Smooth muscle cell (in vitro differentiated cells): Measurements from ENCODE around the gene BMI1. TPM values are rescaled to one million over a fixed set of nuclear protein-coding genes. Genes with fewer than 3 reads are reported as not detected.

ENCODE experiments used
- DNase-seq: peaks from one replicate; lab custom pipeline; 2025; ENCODE audit not compliant: unreplicated experiment; lab: John Stamatoyannopoulos, UW
- H2AFZ ChIP-seq: fragments of 200-600 bp; sonication (generic); 2 replicates; pipeline ENCODE4 v1.6.0; 2016; ENCODE audit warnings: antibody characterized with exemption, low read depth, mild to moderate bottlenecking
- H3F3A ChIP-seq: fragments of 200-600 bp; sonication (generic); 2 replicates; pipeline ENCODE4 v1.6.0; 2017; ENCODE audit warnings: antibody characterized with exemption, low read depth
- H3K27ac ChIP-seq: fragments of 200-600 bp; sonication (generic); 2 replicates; pipeline ENCODE4 v1.5.1; 2016; ENCODE audit warnings: low read depth, mild to moderate bottlenecking
- H3K27me3 ChIP-seq: fragments of 200-600 bp; sonication (generic); 2 replicates; pipeline ENCODE4 v1.6.1; 2016; ENCODE audit warnings: low read depth, mild to moderate bottlenecking
- H3K36me3 ChIP-seq: fragments of 200-600 bp; sonication (generic); 2 replicates; pipeline ENCODE4 v1.5.1; 2016; ENCODE audit warnings: low read depth
- H3K4me1 ChIP-seq: fragments of 200-600 bp; sonication (generic); 2 replicates; pipeline ENCODE4 v1.5.1; 2016; ENCODE audit warnings: low read depth
- H3K4me2 ChIP-seq: fragments of 200-600 bp; sonication (generic); 2 replicates; pipeline ENCODE4 v1.6.0; 2016; ENCODE audit warnings: mild to moderate bottlenecking
- H3K4me3 ChIP-seq: fragments of 200-600 bp; sonication (generic); 2 replicates; pipeline ENCODE4 v1.5.1; 2016; ENCODE audit warnings: mild to moderate bottlenecking
- H3K79me2 ChIP-seq: fragments of 200-600 bp; sonication (generic); 2 replicates; pipeline ENCODE4 v1.6.0; 2016; ENCODE audit warnings: low read depth, mild to moderate bottlenecking
- H3K9ac ChIP-seq: fragments of 200-600 bp; sonication (generic); 2 replicates; pipeline ENCODE4 v1.6.0; 2016; ENCODE audit warnings: low read depth
- H3K9me3 ChIP-seq: fragments of 200-600 bp; sonication (generic); replicated peaks from 2 replicates; pipeline ENCODE4 v1.5.1; 2016; ENCODE audit warnings: low read depth
- H4K20me1 ChIP-seq: fragments of 200-600 bp; sonication (generic); 2 replicates; pipeline ENCODE4 v1.6.0; 2016; ENCODE audit warnings: low read depth
- WGBS: methylation state at CpG from one replicate; pipeline ENCODE4 v1.1.7; 2016; ENCODE audit warnings: low lambda C conversion rate; 5-methylcytosine and 5-hydroxymethylcytosine counted together
- polyA plus RNA-seq: library from polyadenylated mRNA; unstranded; fragments of >200 nt; fragmentation: Nextera tagmentation; extraction: Ambion mirVana; gene quantifications from 2 replicates; pipeline ENCODE4 v1.2.1, GENCODE V29; 2016
- total RNA-seq: library from RNA; depleted of rRNA; stranded (reverse); fragments of >200 nt; gene quantifications from 2 replicates; pipeline ENCODE4 v1.2.3, GENCODE V29; 2014
- TF ChIP-seq, protein P1 (sequence below): fragments of 200-600 bp; sonication (generic); IDR thresholded peaks from 2 replicates; pipeline ENCODE4 v1.5.1; 2017; ENCODE audit warnings: borderline replicate concordance, mild to moderate bottlenecking, antibody characterized with exemption; ENCODE audit not compliant: insufficient read depth, poor library complexity, severe bottlenecking

BMI1 gene
- total and polyA plus RNA-seq, 2 experiments from 2014 or later, result 11.4 to 34.5 TPM

DNA sequence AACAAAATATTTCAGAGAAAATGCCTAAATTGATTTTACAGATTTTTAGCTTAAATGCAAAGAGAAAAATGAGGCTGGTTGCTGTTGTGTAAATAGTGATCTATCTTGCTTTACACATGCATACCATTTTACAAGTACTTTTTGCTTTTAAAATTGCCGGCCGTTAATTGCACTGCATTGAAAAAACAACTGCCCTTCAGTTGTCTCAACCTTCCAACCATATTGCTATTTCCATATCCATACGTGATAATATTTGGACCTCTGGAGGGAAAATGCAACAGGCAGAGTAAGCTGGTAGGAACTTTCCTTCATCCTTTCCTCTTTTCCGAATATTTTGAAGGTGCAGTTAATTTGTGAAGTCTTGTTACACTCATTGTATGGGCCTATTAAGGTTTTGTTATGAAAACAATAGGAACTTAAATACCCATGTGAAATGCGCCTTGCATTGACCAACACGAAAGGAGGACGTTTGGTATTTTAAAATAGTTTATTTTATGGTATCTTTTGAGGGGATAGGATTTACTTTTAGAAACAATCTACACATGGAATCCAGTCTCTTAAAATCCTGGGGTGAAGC lies 11.3 kb downstream of the BMI1 start:
- H3F3A ChIP-seq, result no peaks in the 10 kb centered on the region
- WGBS, result 30% methylated on average over 7 of the region's 7 CpGs
- no peak overlapping the region for H3K9ac ChIP-seq
- H3K4me2 ChIP-seq, result no peak overlapping the region
- H3K9me3 ChIP-seq, result no peaks in the 10 kb centered on the region
- H3K27me3 ChIP-seq, result peaks cover 78% of the 10 kb centered on the region
- H3K79me2 ChIP-seq, result no peaks in the 10 kb centered on the region
- TF ChIP-seq, protein P1, sequence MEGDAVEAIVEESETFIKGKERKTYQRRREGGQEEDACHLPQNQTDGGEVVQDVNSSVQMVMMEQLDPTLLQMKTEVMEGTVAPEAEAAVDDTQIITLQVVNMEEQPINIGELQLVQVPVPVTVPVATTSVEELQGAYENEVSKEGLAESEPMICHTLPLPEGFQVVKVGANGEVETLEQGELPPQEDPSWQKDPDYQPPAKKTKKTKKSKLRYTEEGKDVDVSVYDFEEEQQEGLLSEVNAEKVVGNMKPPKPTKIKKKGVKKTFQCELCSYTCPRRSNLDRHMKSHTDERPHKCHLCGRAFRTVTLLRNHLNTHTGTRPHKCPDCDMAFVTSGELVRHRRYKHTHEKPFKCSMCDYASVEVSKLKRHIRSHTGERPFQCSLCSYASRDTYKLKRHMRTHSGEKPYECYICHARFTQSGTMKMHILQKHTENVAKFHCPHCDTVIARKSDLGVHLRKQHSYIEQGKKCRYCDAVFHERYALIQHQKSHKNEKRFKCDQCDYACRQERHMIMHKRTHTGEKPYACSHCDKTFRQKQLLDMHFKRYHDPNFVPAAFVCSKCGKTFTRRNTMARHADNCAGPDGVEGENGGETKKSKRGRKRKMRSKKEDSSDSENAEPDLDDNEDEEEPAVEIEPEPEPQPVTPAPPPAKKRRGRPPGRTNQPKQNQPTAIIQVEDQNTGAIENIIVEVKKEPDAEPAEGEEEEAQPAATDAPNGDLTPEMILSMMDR, result no peak
- no peak overlapping the region for H3K27ac ChIP-seq
- H3K36me3 ChIP-seq, result peaks cover 14% of the 10 kb centered on the region
- H3K4me3 ChIP-seq, result no peak overlapping the region
- no peak overlapping the region for H2AFZ ChIP-seq
- peaks cover 5% of the 10 kb centered on the region for H4K20me1 ChIP-seq
- no peak for DNase-seq
- H3K4me1 ChIP-seq, result peaks cover 3% of the 10 kb centered on the region

DNA sequence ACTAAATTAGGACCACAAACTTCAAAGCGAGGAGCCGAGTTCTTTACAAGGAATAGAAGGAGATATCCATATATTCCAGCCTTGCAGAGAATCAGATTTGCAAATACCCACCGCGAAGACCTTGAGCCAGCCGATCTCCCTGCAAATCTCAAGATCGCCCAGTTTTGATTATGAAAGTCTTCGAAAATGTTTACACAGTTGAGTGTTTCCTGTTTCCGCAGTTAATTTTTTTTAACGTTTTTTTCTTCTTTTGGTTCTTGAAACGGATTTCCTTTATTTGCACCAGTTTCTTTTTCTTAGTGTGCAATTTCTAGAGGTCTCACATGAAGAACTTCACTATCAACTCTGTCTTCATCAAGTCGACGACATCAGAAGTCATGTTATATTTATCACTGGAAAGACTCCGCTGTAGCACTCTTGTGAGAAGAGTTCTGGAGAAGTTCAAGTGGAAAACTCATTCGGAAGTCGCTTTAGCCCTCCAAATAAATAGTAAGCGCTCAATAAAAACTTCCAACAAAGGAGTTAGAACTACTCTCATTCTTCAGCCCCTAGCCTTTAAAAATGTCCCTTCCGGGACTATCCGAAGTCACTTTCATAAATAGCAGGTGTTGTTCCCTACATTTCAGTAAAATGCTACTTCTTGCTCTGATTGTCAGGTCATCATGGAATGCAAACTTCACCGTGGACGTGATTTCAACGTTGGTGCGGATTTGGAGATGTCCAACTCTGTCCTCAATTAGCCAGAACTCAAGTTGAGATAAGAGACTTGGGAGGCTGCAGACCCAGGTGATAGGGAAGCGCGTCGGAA lies 12.5 kb downstream of the BMI1 start:
- Histone ChIP-seq H3F3A (no peaks in the 10 kb centered on the region), H3K27me3 (peaks cover 90% of the 10 kb centered on the region), H3K79me2 (no peaks in the 10 kb centered on the region), H4K20me1 (peaks cover 5% of the 10 kb centered on the region), H3K9me3 (no peaks in the 10 kb centered on the region), H3K36me3 (peaks cover 9% of the 10 kb centered on the region), H3K4me3 (no peak overlapping the region), H3K4me1 (peaks cover 3% of the 10 kb centered on the region), H2AFZ (no peak overlapping the region), H3K9ac (no peak overlapping the region), H3K4me2 (peak overlapping the region; percentile 88), H3K27ac (no peak overlapping the region)
- no peak for DNase-seq
- TF ChIP-seq, protein P1, result no peak
- WGBS, result 12% methylated on average over 25 of the region's 25 CpGs

DNA sequence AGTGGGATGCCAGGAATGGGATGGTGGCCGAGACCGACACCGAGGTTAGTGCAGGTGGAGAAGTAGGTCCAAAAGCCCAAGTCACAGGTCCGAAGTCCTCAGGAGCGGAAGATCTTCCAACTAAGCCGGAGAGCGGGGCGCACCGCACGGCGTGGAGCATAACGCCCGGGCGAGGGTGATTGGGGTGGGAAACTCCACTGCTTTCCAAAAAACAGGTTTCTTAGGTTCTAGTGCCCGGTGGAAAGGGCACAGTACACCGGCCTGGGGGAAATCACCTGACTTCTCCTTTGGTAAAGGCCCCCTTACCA lies 13.0 kb downstream of the BMI1 start:
- Histone ChIP-seq H4K20me1 (peaks cover 5% of the 10 kb centered on the region), H3F3A (no peaks in the 10 kb centered on the region), H3K9me3 (no peaks in the 10 kb centered on the region), H3K79me2 (no peaks in the 10 kb centered on the region), H3K4me1 (peaks cover 3% of the 10 kb centered on the region), H3K9ac (no peak overlapping the region), H3K36me3 (peaks cover 9% of the 10 kb centered on the region), H3K27ac (no peak overlapping the region), H3K4me2 (peak overlapping the region; percentile 88), H2AFZ (peak overlapping the region; percentile 91), H3K4me3 (peak overlapping the region; percentile 53), H3K27me3 (peaks cover 95% of the 10 kb centered on the region)
- no peak for DNase-seq
- 7% methylated on average over 16 of the region's 16 CpGs for WGBS
- TF ChIP-seq, protein P1, result no peak
